Stomach (tissue), 4 donors: ENCODE results near the gene MRI1.

Source experiments
- CTCF ChIP-seq, 7 experiments: fragments of 450-650 bp in 4 of 7; fragments of 200-600 bp in 3 of 7; sonication (generic) in 3 of 7; IDR thresholded peaks; one replicate each; pipeline ENCODE4 v1.5.1; 2016 to 2019; ENCODE audit warnings: antibody characterized with exemption in 7 of 7, control low read depth in 2 of 7, mild to moderate bottlenecking in 1 of 7
- EP300 ChIP-seq: sonication (generic); formaldehyde crosslinking; IDR thresholded peaks from one replicate; pipeline ENCODE4 v1.6.1; 2017; ENCODE audit warnings: antibody characterized with exemption

- no peak for TF ChIP-seq CTCF (IDR thresholded peaks at IDR 0.05)
- no peak for TF ChIP-seq EP300
These were observed 31.4 kb downstream of the MRI1 start for GRCh38 chr19:13795595-13796300.
